GM23338 (cell line): ENCODE data around the gene EDAR. TPM values are rescaled to one million over a fixed set of nuclear protein-coding genes. Genes with fewer than 3 reads are reported as not detected.

Experiments
- ATAC-seq: fragments of 200-7000 bp; cut with Tn5 transposase; 3 replicates; pipeline ENCODE4 v1.9.1; 2020
- DNase-seq: peaks from one replicate; pipeline ENCODE4 v3.0.0-alpha.2; 2015; ENCODE audit warnings: low spot score
- H2AFZ ChIP-seq: fragments of 200-600 bp; sonication (generic); 2 replicates; pipeline ENCODE4 v1.8.0; 2016; ENCODE audit warnings: antibody characterized with exemption, mild to moderate bottlenecking, moderate library complexity
- H3F3A ChIP-seq: fragments of 200-600 bp; sonication (generic); replicated peaks from 2 replicates; pipeline ENCODE4 v1.8.0; 2017; ENCODE audit warnings: antibody characterized with exemption, mixed run types, low read depth
- H3K27ac ChIP-seq: fragments of 200-600 bp; sonication (generic); 2 replicates; pipeline ENCODE4 v1.6.1; 2016; ENCODE audit warnings: low read depth
- H3K27me3 ChIP-seq: fragments of 200-600 bp; sonication (generic); 2 replicates; pipeline ENCODE4 v1.8.0; 2016; ENCODE audit warnings: mild to moderate bottlenecking, mixed run types, moderate library complexity; ENCODE audit not compliant: insufficient read depth
- H3K36me3 ChIP-seq: fragments of 200-600 bp; sonication (generic); 2 replicates; pipeline ENCODE4 v1.8.0; 2016; ENCODE audit warnings: mild to moderate bottlenecking; ENCODE audit not compliant: insufficient read depth
- H3K4me1 ChIP-seq: fragments of 200-600 bp; sonication (generic); 2 replicates; pipeline ENCODE4 v1.8.0; 2016; ENCODE audit warnings: mild to moderate bottlenecking, moderate library complexity; ENCODE audit not compliant: insufficient read depth
- H3K4me2 ChIP-seq: fragments of 200-600 bp; sonication (generic); 2 replicates; pipeline ENCODE4 v1.7.1; 2017; ENCODE audit warnings: mixed run types
- H3K4me3 ChIP-seq: fragments of 200-600 bp; sonication (generic); 2 replicates; pipeline ENCODE4 v1.6.1; 2016; ENCODE audit warnings: mixed run types
- H3K79me2 ChIP-seq: fragments of 200-600 bp; sonication (generic); replicated peaks from 2 replicates; pipeline ENCODE4 v1.8.0; 2017; ENCODE audit warnings: mild to moderate bottlenecking; ENCODE audit not compliant: insufficient read depth
- H3K9me2 ChIP-seq: fragments of 200-600 bp; sonication (generic); 2 replicates; pipeline ENCODE4 v1.8.0; 2017; ENCODE audit not compliant: insufficient read depth
- H4K20me1 ChIP-seq: fragments of 200-600 bp; sonication (generic); replicated peaks from 2 replicates; pipeline ENCODE4 v1.8.0; 2017; ENCODE audit warnings: mild to moderate bottlenecking; ENCODE audit not compliant: insufficient read depth
- H3K27ac Mint-ChIP-seq: 2 replicates; pipeline ENCODE4 v1.8.0; 2020; ENCODE audit warnings: inconsistent platforms, mild to moderate bottlenecking, moderate library complexity, mixed read lengths
- H3K27me3 Mint-ChIP-seq: 3 replicates; pipeline ENCODE4 v1.8.0; 2022; ENCODE audit warnings: low read depth, mild to moderate bottlenecking, moderate library complexity, mixed read lengths, inconsistent platforms; ENCODE audit not compliant: insufficient read depth, poor library complexity
- H3K36me3 Mint-ChIP-seq: 3 replicates; pipeline ENCODE4 v1.8.0; 2021; ENCODE audit warnings: low read depth, mild to moderate bottlenecking, inconsistent platforms, moderate library complexity, mixed read lengths
- H3K4me1 Mint-ChIP-seq: 3 replicates; pipeline ENCODE4 v1.8.0; 2020; ENCODE audit warnings: mild to moderate bottlenecking, inconsistent platforms, mixed read lengths
- H3K4me3 Mint-ChIP-seq: 3 replicates; pipeline ENCODE4 v1.8.0; 2021; ENCODE audit warnings: moderate library complexity, mild to moderate bottlenecking, inconsistent platforms, mixed read lengths
- H3K9me3 Mint-ChIP-seq: 3 replicates; pipeline ENCODE4 v1.8.0; 2020; ENCODE audit warnings: moderate library complexity, mild to moderate bottlenecking, inconsistent platforms, mixed read lengths
- CREB1 ChIP-seq: fragments of 250-450 bp; sonication (Bioruptor Pico); IDR thresholded peaks from 2 replicates; pipeline ENCODE4 v1.5.0; 2020; ENCODE audit warnings: low read depth, mild to moderate bottlenecking, moderate library complexity
- CTCF ChIP-seq, 2 experiments: fragments of 200-600 bp in 1 of 2; sonication (generic) in 1 of 2; conservative IDR thresholded peaks; 2 replicates each; pipeline versions ENCODE4 v1.5.1 to v1.6.1; 2016 to 2017; ENCODE audit warnings: antibody characterized with exemption in 2 of 2, low read depth in 2 of 2, mild to moderate bottlenecking in 2 of 2, moderate library complexity in 1 of 2
- ETS1 ChIP-seq: IDR thresholded peaks from 2 replicates; pipeline ENCODE4 v1.6.1; 2016; ENCODE audit warnings: antibody characterized with exemption
- EZH2 ChIP-seq: fragments of 200-600 bp; sonication (generic); IDR thresholded peaks from one replicate; pipeline ENCODE4 v1.8.0; 2017; ENCODE audit warnings: antibody characterized with exemption, mild to moderate bottlenecking, low read depth; ENCODE audit not compliant: unreplicated experiment
- EZH2phosphoT487 ChIP-seq: fragments of 200-600 bp; sonication (generic); IDR thresholded peaks from one replicate; pipeline ENCODE4 v1.8.1; 2018; ENCODE audit warnings: antibody characterized with exemption; ENCODE audit not compliant: unreplicated experiment
- NANOG ChIP-seq: IDR thresholded peaks from 2 replicates; pipeline ENCODE4 v1.6.1; 2016; ENCODE audit warnings: antibody characterized with exemption, borderline replicate concordance
- REST ChIP-seq: IDR thresholded peaks from one replicate; pipeline ENCODE4 v1.6.1; 2018; ENCODE audit warnings: antibody characterized with exemption; ENCODE audit not compliant: unreplicated experiment
- ZNF114 ChIP-seq: fragments of 250-450 bp; sonication (Bioruptor Pico); IDR thresholded peaks from 2 replicates; pipeline ENCODE4 v1.5.0; 2020; ENCODE audit warnings: mild to moderate bottlenecking, moderate library complexity
- ZNF462 ChIP-seq: fragments of 250-450 bp; sonication (Bioruptor Pico); IDR thresholded peaks from 2 replicates; pipeline ENCODE4 v1.5.0; 2020; ENCODE audit warnings: mild to moderate bottlenecking, moderate library complexity
- polyA plus RNA-seq: library from polyadenylated mRNA; unstranded; fragments of >200 nt; fragmentation: Nextera tagmentation; extraction: Ambion mirVana; gene quantifications from 2 replicates; pipeline ENCODE4 v1.2.1, GENCODE V29; 2016
- total RNA-seq: library from RNA; depleted of rRNA; stranded (reverse); fragments of >200 nt; shearing (Covaris generic); gene quantifications from 2 replicates; pipeline ENCODE4 v1.2.3, GENCODE V29; 2014

Gene EDAR
- total and polyA plus RNA-seq, 2 experiments from 2014 or later: not detected

DNA sequence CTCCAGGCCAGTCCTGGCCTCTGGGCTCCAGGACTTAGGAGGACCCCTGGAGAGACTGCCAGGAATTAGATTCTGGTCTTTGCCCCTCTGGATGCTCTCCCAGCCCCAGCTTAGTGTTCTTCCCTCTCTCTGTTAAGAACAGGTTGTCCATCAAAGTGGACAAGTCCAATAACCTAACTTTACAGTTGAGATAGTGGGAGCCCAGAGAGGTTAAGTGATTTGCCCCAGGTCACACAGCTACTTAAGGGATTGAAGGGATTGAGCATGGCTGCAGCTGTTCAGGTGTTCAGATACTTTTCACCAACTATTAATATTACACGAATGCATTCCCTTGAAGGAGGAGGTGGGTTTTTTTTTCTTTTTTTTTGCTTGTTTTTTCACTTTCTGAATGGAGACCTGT, 57.6 kb downstream of the EDAR start (continued):
- TF ChIP-seq REST (no peak), CTCF (conservative IDR thresholded peaks at IDR 0.05; ENCODE audit: low read depth in 2 of 2) (no peak)

- H3K9me3 Mint-ChIP-seq: no peaks in the 10 kb centered on the region
- Histone ChIP-seq H3F3A (no peaks in the 10 kb centered on the region), H3K4me2 (no peak overlapping the region), H4K20me1 (no peaks in the 10 kb centered on the region), H3K36me3 (no peaks in the 10 kb centered on the region), H3K4me1 (no peaks in the 10 kb centered on the region; the same call in 1 of the 2 replicates), H2AFZ (no peak overlapping the region), H3K9me2 (no peaks in the 10 kb centered on the region), H3K27me3 (no peaks in the 10 kb centered on the region), H3K4me3 (no peak overlapping the region), H3K27ac (no peak overlapping the region), H3K79me2 (no peaks in the 10 kb centered on the region)
- H3K27ac Mint-ChIP-seq: no peak overlapping the region
- peaks cover 3% of the 10 kb centered on the region for H3K27me3 Mint-ChIP-seq
- ATAC-seq (no peak), DNase-seq (no peak)
- no peak overlapping the region for H3K4me3 Mint-ChIP-seq
- H3K36me3 Mint-ChIP-seq: no peaks in the 10 kb centered on the region
- peaks cover 19% of the 10 kb centered on the region for H3K4me1 Mint-ChIP-seq
- TF ChIP-seq CREB1 (no peak), EZH2 (no peak), EZH2phosphoT487 (no peak), ZNF114 (CRISPR knock-in tag) (no peak), NANOG (no peak), CTCF (conservative IDR thresholded peaks at IDR 0.05; ENCODE audit: low read depth in 2 of 2) (no peak), ETS1 (no peak), ZNF462 (CRISPR knock-in tag) (no peak)
Measured at GRCh38 chr2:108929807-108930425, 59.1 kb downstream of the EDAR start.
